Karpas-422 (cell line): ENCODE results near the gene TRAPPC3L. TPM values are rescaled to one million over a fixed set of nuclear protein-coding genes. Genes with fewer than 3 reads are reported as not detected.

ENCODE experiments used
- total RNA-seq: library from RNA; depleted of rRNA; stranded (reverse); fragments of >200 nt; shearing (Covaris generic); gene quantifications from 2 replicates; pipeline ENCODE4 v1.2.3, GENCODE V29; 2014; ENCODE audit warnings: low replicate concordance; rRNA removed

Gene TRAPPC3L
- total RNA-seq, 1 experiment from 2014 or later = not detected

Other genes starting within 250 kb of the TRAPPC3L start
- 5.4 and 7.5 TPM in 2 replicates for gene DSE, start 174.7 kb downstream of the TRAPPC3L start, total RNA-seq
- 0.25 TPM in 1 of 2 replicates, not detected in the other for gene CALHM6, start 84.3 kb downstream of the TRAPPC3L start, total RNA-seq
- gene CALHM5, start 34.0 kb downstream of the TRAPPC3L start, total RNA-seq = not detected in 2 replicates
- gene CALHM4, start 8.1 kb upstream of the TRAPPC3L start, total RNA-seq = not detected in 2 replicates
- gene RWDD1, start 25.8 kb upstream of the TRAPPC3L start, total RNA-seq = 29.4 and 65.3 TPM in 2 replicates
- 0.51 TPM in 1 of 2 replicates, not detected in the other for gene RSPH4A, start 70.8 kb upstream of the TRAPPC3L start, total RNA-seq
- 31.0 and 32.7 TPM in 2 replicates for gene ZUP1, start 123.1 kb upstream of the TRAPPC3L start, total RNA-seq
- gene KPNA5, start 135.5 kb upstream of the TRAPPC3L start, total RNA-seq = 15.9 and 16.0 TPM in 2 replicates
- not detected in 2 replicates for gene FAM162B, start 220.0 kb upstream of the TRAPPC3L start, total RNA-seq